HCT116 (cell line): Measurements from ENCODE around the gene ABHD17C. TPM values are rescaled to one million over a fixed set of nuclear protein-coding genes. Genes with fewer than 3 reads are reported as not detected.

Experiments used
- total RNA-seq: library from RNA; stranded (reverse); gene quantifications from one replicate; pipeline ENCODE4 v1.2.1, GENCODE V29; 2021; ENCODE audit not compliant: unreplicated experiment

The ABHD17C gene
- total RNA-seq, 1 experiment from 2014 or later, result 27.9 TPM

Other genes with a start within 250 kb of the ABHD17C start
- 3.5 TPM for gene CEMIP, start 84.1 kb downstream of the ABHD17C start, total RNA-seq